ENCODE measurements around the gene SMC1A.
"Not testable (repeated sequence)": the region's sequence is repeated elsewhere in the genome, so short reads cannot be mapped to it uniquely, and the experiment has no call there.

The SMC1A gene

GRCh38 chrX:53383376-53384076 lies 38.9 kb downstream of the SMC1A start:
- Mint-ChIP-seq H3K9me3 (no peaks in the 10 kb centered on the region), H3K27me3 (no peaks in the 10 kb centered on the region), H3K27ac (no peak overlapping the region), H3K4me3 (no peak overlapping the region), H3K36me3 (peaks cover 15 to 62% of the 10 kb centered on the region in 2 donors), H3K4me1 (peaks cover 0 to 2% of the 10 kb centered on the region in 2 donors)
- ATAC-seq (replicated peaks) (no peak), DNase-seq (no peak)

GRCh38 chrX:53379747-53380146 lies 42.7 kb downstream of the SMC1A start:
- no peaks in the 10 kb centered on the region for H3K27me3 Mint-ChIP-seq
- ATAC-seq (replicated peaks) (no peak), DNase-seq (no peak)
- H3K4me3 Mint-ChIP-seq: no peak overlapping the region
- H3K4me1 Mint-ChIP-seq: peaks cover 3% of the 10 kb centered on the region in 2 donors
- peaks cover 0 to 2% of the 10 kb centered on the region in 2 donors for H3K9me3 Mint-ChIP-seq
- H3K27ac Mint-ChIP-seq: peak overlapping the region; percentile 76
- peaks cover 22 to 69% of the 10 kb centered on the region in 2 donors for H3K36me3 Mint-ChIP-seq

GRCh38 chrX:53379008-53379710 lies 43.3 kb downstream of the SMC1A start:
- Mint-ChIP-seq H3K27me3 (no peaks in the 10 kb centered on the region), H3K36me3 (peaks cover 27 to 69% of the 10 kb centered on the region in 2 donors), H3K4me1 (peaks cover 6% of the 10 kb centered on the region in 2 donors), H3K4me3 (no peak overlapping the region), H3K27ac (no peak overlapping the region), H3K9me3 (peaks cover 0 to 5% of the 10 kb centered on the region in 2 donors)
- DNase-seq: no peak
- no peak for ATAC-seq (replicated peaks)

- H3K9me3 Mint-ChIP-seq: peaks cover 0 to 5% of the 10 kb centered on the region in 2 donors
- peaks cover 6% of the 10 kb centered on the region in 2 donors for H3K4me1 Mint-ChIP-seq
- ATAC-seq (replicated peaks) (no peak), DNase-seq (no peak)
- H3K27ac Mint-ChIP-seq: no peak overlapping the region
- H3K36me3 Mint-ChIP-seq: peaks cover 28 to 62% of the 10 kb centered on the region in 2 donors
- H3K4me3 Mint-ChIP-seq: no peak overlapping the region
- H3K27me3 Mint-ChIP-seq: no peaks in the 10 kb centered on the region
These were observed 45.0 kb downstream of the SMC1A start for GRCh38 chrX:53377464-53377863.

GRCh38 chrX:53376888-53377287 lies 45.6 kb downstream of the SMC1A start:
- Mint-ChIP-seq H3K27ac (no peak overlapping the region), H3K9me3 (peaks cover 0 to 5% of the 10 kb centered on the region in 2 donors), H3K4me3 (no peak overlapping the region), H3K36me3 (peaks cover 28 to 57% of the 10 kb centered on the region in 2 donors), H3K4me1 (peaks cover 6% of the 10 kb centered on the region in 2 donors), H3K27me3 (no peaks in the 10 kb centered on the region)
- ATAC-seq (replicated peaks) (no peak), DNase-seq (no peak)

- H3K4me1 Mint-ChIP-seq: peaks cover 5 to 6% of the 10 kb centered on the region in 2 donors
- peaks cover 0 to 5% of the 10 kb centered on the region in 2 donors for H3K9me3 Mint-ChIP-seq
- H3K4me3 Mint-ChIP-seq: no peak overlapping the region
- ATAC-seq (replicated peaks) (no peak), DNase-seq (no peak)
- peaks cover 17 to 49% of the 10 kb centered on the region in 2 donors for H3K36me3 Mint-ChIP-seq
- H3K27me3 Mint-ChIP-seq: no peaks in the 10 kb centered on the region
- no peak overlapping the region for H3K27ac Mint-ChIP-seq
These were observed 47.5 kb downstream of the SMC1A start for GRCh38 chrX:53374923-53375322.

- H3K36me3 Mint-ChIP-seq: peaks cover 15 to 47% of the 10 kb centered on the region in 2 donors
- H3K4me3 Mint-ChIP-seq: no peak overlapping the region
- peak; percentile 42 to 57 for ATAC-seq (replicated peaks)
- H3K27me3 Mint-ChIP-seq: no peaks in the 10 kb centered on the region
- peaks cover 5 to 6% of the 10 kb centered on the region in 2 donors for H3K4me1 Mint-ChIP-seq
- H3K27ac Mint-ChIP-seq: no peak overlapping the region
- peaks cover 0 to 5% of the 10 kb centered on the region in 2 donors for H3K9me3 Mint-ChIP-seq
- no peak for DNase-seq
These were observed 48.1 kb downstream of the SMC1A start for GRCh38 chrX:53374222-53374820.

GRCh38 chrX:53373307-53373706 lies 49.1 kb downstream of the SMC1A start:
- Mint-ChIP-seq H3K27me3 (no peaks in the 10 kb centered on the region), H3K4me3 (no peak overlapping the region), H3K27ac (no peak overlapping the region), H3K36me3 (peaks cover 15 to 52% of the 10 kb centered on the region in 2 donors), H3K9me3 (peaks cover 0 to 10% of the 10 kb centered on the region in 2 donors), H3K4me1 (peaks cover 5 to 6% of the 10 kb centered on the region in 2 donors)
- ATAC-seq (replicated peaks) (no peak), DNase-seq (no peak)

- DNase-seq; ATAC-seq (replicated peaks); H3K4me1 Mint-ChIP-seq; H3K27ac Mint-ChIP-seq; H3K27me3 Mint-ChIP-seq; H3K9me3 Mint-ChIP-seq; H3K4me3 Mint-ChIP-seq: not testable (repeated sequence)
- H3K36me3 Mint-ChIP-seq: peaks cover 4 to 52% of the 10 kb centered on the region in 2 donors
These were observed 56.0 kb downstream of the SMC1A start for GRCh38 chrX:53366454-53366853.

GRCh38 chrX:53362449-53362848 lies 60.0 kb downstream of the SMC1A start:
- ATAC-seq (replicated peaks) (no peak), DNase-seq (no peak)
- no peaks in the 10 kb centered on the region for H3K4me1 Mint-ChIP-seq
- H3K27ac Mint-ChIP-seq: no peak overlapping the region
- no peak overlapping the region for H3K4me3 Mint-ChIP-seq
- H3K36me3 Mint-ChIP-seq: peaks cover 4 to 34% of the 10 kb centered on the region in 2 donors
- no peaks in the 10 kb centered on the region for H3K9me3 Mint-ChIP-seq
- H3K27me3 Mint-ChIP-seq: no peaks in the 10 kb centered on the region

- Mint-ChIP-seq H3K27me3 (peaks cover 0 to 5% of the 10 kb centered on the region in 2 donors), H3K36me3 (peaks cover 0 to 7% of the 10 kb centered on the region in 2 donors), H3K27ac (no peak overlapping the region), H3K9me3 (peaks cover 3 to 5% of the 10 kb centered on the region in 2 donors), H3K4me1 (no peaks in the 10 kb centered on the region), H3K4me3 (no peak overlapping the region)
- no peak for ATAC-seq (replicated peaks)
- no peak for DNase-seq
These were observed 64.5 kb downstream of the SMC1A start for GRCh38 chrX:53357799-53358530.

GRCh38 chrX:53356186-53356585 lies 66.3 kb downstream of the SMC1A start:
- H3K4me3 Mint-ChIP-seq: no peak overlapping the region
- peaks cover 0 to 6% of the 10 kb centered on the region in 2 donors for H3K36me3 Mint-ChIP-seq
- no peaks in the 10 kb centered on the region for H3K4me1 Mint-ChIP-seq
- peaks cover 0 to 5% of the 10 kb centered on the region in 2 donors for H3K27me3 Mint-ChIP-seq
- H3K27ac Mint-ChIP-seq: no peak overlapping the region
- H3K9me3 Mint-ChIP-seq: peaks cover 3 to 9% of the 10 kb centered on the region in 2 donors
- DNase-seq (peak; percentile 4), ATAC-seq (replicated peaks) (no peak)

GRCh38 chrX:53354669-53355068 lies 67.8 kb downstream of the SMC1A start:
- no peak for ATAC-seq (replicated peaks)
- peaks cover 0 to 5% of the 10 kb centered on the region in 2 donors for H3K27me3 Mint-ChIP-seq
- peaks cover 3 to 9% of the 10 kb centered on the region in 2 donors for H3K9me3 Mint-ChIP-seq
- H3K36me3 Mint-ChIP-seq: no peaks in the 10 kb centered on the region
- H3K4me3 Mint-ChIP-seq: no peak overlapping the region
- H3K27ac Mint-ChIP-seq: no peak overlapping the region
- no peaks in the 10 kb centered on the region for H3K4me1 Mint-ChIP-seq
- no peak for DNase-seq

- H3K36me3 Mint-ChIP-seq: no peaks in the 10 kb centered on the region
- no peak for DNase-seq
- ATAC-seq (replicated peaks): no peak
These were observed 74.5 kb downstream of the SMC1A start for GRCh38 chrX:53347948-53348347.

More at GRCh38 chrX:53347948-53348347, 74.5 kb downstream of the SMC1A start:
- Mint-ChIP-seq H3K27me3 (peaks cover 0 to 7% of the 10 kb centered on the region in 2 donors), H3K27ac (no peak overlapping the region), H3K4me1 (no peaks in the 10 kb centered on the region), H3K4me3 (no peak overlapping the region), H3K9me3 (peaks cover 0 to 4% of the 10 kb centered on the region in 2 donors)
